NCI-H774 (cell line): ENCODE measurements around the gene LGALS8.

Experiments
- DNase-seq: peaks from one replicate; lab custom pipeline; 2025; lab: John Stamatoyannopoulos, UW

The LGALS8 gene

DNA sequence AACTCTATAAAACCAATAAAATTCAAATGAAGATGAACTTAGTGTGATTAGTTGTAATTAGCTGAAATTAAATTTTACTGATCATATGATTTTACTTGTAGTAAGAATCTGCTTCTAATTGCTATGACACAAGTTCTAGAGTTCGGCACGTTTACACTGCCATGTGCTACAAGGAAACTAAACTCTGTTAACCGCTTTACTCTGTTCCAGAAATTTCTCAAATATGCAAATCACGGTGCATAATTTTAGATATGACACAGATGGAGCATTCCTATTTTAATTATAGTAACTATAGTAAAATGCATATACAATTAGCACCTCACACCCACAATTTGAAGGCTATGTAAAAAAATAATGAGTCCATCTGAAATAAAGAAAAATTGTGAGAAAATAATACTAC lies 65.7 kb downstream of the LGALS8 start:
- DNase-seq = no peak

DNA sequence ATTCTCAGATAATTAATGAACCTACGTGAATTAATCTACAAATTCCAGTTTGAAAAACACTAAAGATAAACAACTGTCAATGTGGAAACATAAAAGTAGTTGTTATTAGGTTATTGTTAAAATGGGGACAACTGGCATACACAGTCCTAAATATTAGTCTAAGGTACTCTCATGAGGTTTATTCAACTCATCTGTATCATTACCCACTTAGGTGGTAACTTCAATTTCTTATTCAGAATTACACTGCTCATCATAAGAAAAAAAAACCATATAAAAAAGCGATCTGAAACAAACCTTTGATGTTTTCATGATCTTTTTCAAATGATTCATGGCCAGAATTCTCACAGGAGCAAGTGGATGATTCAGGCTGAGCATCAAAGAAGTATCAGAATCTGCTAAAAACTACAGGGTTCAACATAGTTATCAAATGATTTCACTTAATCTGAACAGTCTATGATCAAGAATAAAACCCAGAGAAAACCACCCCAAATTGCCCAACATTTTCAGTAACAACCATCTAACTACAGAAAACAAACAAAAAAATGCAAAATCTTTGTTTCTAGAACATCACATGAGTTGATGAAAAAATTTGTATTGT lies 66.9 kb downstream of the LGALS8 start:
- DNase-seq = no peak

DNA sequence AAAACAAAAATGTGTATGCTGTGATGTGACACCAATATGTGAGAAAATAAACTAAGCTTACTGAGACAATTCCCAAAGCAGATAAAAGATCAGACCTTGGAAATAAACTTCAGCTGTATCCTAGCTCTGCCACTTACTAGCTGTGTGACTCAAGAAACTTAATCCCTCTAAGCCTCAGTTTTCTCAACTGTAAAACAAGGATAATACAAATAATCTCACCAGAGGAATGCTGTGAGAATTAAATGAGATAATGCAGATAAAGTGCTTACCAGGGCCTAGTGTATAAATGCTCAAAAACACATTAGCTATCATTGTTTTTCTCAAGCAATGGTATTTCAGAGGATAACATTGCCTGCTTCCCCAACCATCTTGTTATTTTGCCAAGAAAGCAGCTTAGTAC lies 78.4 kb downstream of the LGALS8 start:
- DNase-seq = no peak
